BE2C (cell line): Measurements from ENCODE around the gene ALDH3A1.

Experiments used
- DNase-seq: peaks from one replicate; pipeline ENCODE4 v3.0.0-alpha.2; 2020
- H3K27me3 ChIP-seq: fragments of 250-450 bp; sonication (Bioruptor Pico); 2 replicates; pipeline ENCODE4 v1.5.1; 2020; ENCODE audit warnings: mild to moderate bottlenecking
- H3K36me3 ChIP-seq: fragments of 250-450 bp; sonication (Bioruptor Pico); 2 replicates; pipeline ENCODE4 v1.5.1; 2020; ENCODE audit warnings: mild to moderate bottlenecking
- H3K4me1 ChIP-seq: fragments of 250-450 bp; sonication (Bioruptor Pico); 2 replicates; pipeline ENCODE4 v1.5.1; 2020
- H3K4me3 ChIP-seq: 2 replicates; pipeline ENCODE4 v1.5.1; 2011; ENCODE audit warnings: low read depth, low read length
- H3K9me3 ChIP-seq: fragments of 250-450 bp; sonication (Bioruptor Pico); 2 replicates; pipeline ENCODE4 v1.5.1; 2020
- TF ChIP-seq, protein P1 (sequence below): IDR thresholded peaks from 2 replicates; pipeline ENCODE4 v1.5.1; 2012; ENCODE audit warnings: mild to moderate bottlenecking, low read depth, low read length

The ALDH3A1 gene

DNA sequence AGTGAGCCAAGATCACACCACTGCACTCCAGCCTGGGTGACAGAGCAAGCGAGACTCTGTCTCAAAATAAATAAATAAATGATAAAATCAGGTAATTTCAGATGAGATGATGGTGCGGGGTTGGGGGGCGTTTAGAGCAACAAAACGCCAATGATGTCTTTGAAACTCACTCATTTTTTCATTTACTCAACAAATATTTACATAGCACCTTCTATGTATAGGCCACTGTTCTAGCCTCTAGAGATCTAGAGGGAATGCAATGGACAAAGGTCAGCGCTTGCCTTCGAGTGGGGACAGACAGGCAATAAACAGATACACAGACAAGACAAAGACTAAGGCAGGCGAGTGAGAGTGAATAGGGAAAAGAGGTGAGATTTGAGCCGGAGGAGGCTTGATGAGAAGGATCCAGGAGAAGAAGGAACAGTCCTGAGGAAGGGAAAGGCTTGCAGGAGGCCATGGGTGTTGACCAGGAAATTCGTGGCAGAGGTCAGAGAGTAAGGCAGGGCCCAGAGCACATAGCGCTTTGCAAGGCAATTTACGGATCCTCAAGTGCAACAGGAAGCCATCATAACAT lies 14.1 kb downstream of the ALDH3A1 start:
- TF ChIP-seq, protein P1, sequence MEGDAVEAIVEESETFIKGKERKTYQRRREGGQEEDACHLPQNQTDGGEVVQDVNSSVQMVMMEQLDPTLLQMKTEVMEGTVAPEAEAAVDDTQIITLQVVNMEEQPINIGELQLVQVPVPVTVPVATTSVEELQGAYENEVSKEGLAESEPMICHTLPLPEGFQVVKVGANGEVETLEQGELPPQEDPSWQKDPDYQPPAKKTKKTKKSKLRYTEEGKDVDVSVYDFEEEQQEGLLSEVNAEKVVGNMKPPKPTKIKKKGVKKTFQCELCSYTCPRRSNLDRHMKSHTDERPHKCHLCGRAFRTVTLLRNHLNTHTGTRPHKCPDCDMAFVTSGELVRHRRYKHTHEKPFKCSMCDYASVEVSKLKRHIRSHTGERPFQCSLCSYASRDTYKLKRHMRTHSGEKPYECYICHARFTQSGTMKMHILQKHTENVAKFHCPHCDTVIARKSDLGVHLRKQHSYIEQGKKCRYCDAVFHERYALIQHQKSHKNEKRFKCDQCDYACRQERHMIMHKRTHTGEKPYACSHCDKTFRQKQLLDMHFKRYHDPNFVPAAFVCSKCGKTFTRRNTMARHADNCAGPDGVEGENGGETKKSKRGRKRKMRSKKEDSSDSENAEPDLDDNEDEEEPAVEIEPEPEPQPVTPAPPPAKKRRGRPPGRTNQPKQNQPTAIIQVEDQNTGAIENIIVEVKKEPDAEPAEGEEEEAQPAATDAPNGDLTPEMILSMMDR: no peak
- DNase-seq: no peak
- H3K27me3 ChIP-seq: no peaks in the 10 kb centered on the region
- no peaks in the 10 kb centered on the region for H3K4me1 ChIP-seq
- H3K9me3 ChIP-seq: no peaks in the 10 kb centered on the region
- H3K4me3 ChIP-seq: no peak overlapping the region
- H3K36me3 ChIP-seq: no peaks in the 10 kb centered on the region

DNA sequence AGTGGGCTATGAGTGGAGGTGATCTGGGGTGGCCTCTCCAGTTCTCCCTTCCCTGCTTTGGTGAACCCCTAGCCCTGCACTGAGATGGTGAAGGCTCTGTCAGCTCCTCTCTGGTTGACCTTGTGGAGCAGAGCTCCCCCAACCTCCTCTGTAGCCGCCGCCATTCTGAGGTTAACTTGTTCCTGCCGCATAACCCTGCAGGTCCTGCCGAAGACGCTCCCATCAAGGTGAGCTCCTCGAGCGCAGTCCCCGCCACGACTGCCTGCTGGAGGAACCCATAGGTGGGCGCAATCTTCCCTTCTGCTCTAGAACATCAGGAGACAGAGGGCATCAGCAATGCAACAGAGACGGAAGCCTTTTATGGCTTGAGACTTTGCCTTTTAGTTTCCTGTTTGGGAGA lies 16.5 kb downstream of the ALDH3A1 start:
- Histone ChIP-seq H3K4me1 (peaks cover 4% of the 10 kb centered on the region), H3K36me3 (no peaks in the 10 kb centered on the region), H3K4me3 (no peak overlapping the region), H3K27me3 (no peaks in the 10 kb centered on the region), H3K9me3 (no peaks in the 10 kb centered on the region)
- DNase-seq: no peak
- TF ChIP-seq, protein P1: no peak

- Histone ChIP-seq H3K9me3 (no peaks in the 10 kb centered on the region), H3K4me1 (peaks cover 4% of the 10 kb centered on the region), H3K27me3 (no peaks in the 10 kb centered on the region), H3K36me3 (no peaks in the 10 kb centered on the region), H3K4me3 (no peak overlapping the region)
- DNase-seq: no peak
- TF ChIP-seq, protein P1: no peak
Measured at GRCh38 chr17:19730843-19731242, 17.3 kb downstream of the ALDH3A1 start.

DNA sequence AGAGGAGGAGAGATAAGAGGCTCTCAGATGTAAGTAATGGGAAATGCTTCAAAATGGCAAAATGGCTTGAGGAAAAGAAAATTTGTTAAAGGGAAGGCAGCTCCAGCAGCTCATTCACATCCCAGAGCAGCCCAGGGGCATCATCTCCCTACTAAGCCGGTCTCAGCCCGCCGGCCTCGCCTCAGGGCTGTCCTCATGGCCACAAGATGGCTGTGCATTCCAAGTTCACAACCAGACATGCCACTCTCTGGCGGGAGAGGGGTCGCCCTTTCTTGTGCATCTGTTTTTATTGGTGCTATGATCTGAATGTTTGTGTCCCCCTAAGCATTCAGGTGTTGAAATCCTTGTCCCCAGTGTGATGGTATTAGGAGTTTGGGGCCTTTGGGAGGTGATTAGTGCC lies 18.2 kb downstream of the ALDH3A1 start:
- DNase-seq: no peak
- no peaks in the 10 kb centered on the region for H3K36me3 ChIP-seq
- peaks cover 4% of the 10 kb centered on the region for H3K4me1 ChIP-seq
- no peaks in the 10 kb centered on the region for H3K27me3 ChIP-seq
- no peaks in the 10 kb centered on the region for H3K9me3 ChIP-seq
- TF ChIP-seq, protein P1: no peak
- H3K4me3 ChIP-seq: no peak overlapping the region

GRCh38 chr17:19728084-19728495 lies 20.0 kb downstream of the ALDH3A1 start:
- H3K36me3 ChIP-seq: no peaks in the 10 kb centered on the region
- H3K4me1 ChIP-seq: peaks cover 4% of the 10 kb centered on the region
- DNase-seq: peak; percentile 81
- TF ChIP-seq, protein P1: no peak
- H3K4me3 ChIP-seq: no peak overlapping the region
- no peaks in the 10 kb centered on the region for H3K27me3 ChIP-seq
- H3K9me3 ChIP-seq: no peaks in the 10 kb centered on the region

DNA sequence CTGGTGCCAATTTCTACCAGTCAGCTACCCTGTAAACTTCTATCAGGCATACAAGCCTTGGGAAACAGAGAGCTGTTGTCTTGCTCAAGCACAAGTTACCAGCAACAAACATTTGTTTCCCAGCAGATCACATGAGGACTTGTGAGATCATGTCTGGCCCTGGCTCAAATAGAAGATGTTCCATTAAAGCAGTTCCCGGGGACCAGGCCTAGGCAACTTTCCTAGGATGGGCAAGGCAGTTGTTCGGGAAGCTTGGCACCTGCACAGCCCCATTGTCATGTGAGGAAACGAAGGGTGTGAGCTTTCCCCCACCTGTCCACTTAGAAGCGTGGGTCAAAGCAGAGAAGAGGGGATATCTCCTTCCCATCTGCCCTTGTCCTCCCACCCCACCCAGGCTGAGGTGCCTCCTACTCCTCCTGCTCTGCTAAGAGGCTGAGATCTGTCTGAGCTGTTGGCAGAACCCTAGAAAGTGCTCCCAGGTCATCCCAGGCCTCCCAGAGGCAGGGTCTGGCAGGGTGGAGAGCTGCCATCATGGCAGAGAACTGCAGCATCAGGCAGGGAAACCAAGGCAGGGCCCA lies 20.5 kb downstream of the ALDH3A1 start:
- H3K4me1 ChIP-seq: peaks cover 4% of the 10 kb centered on the region

More for the DNA sequence above, 20.5 kb downstream of the ALDH3A1 start:
- TF ChIP-seq, protein P1: no peak
- Histone ChIP-seq H3K9me3 (no peaks in the 10 kb centered on the region), H3K4me3 (no peak overlapping the region), H3K36me3 (no peaks in the 10 kb centered on the region), H3K27me3 (no peaks in the 10 kb centered on the region)
- no peak for DNase-seq
